DOHH2 (cell line): ENCODE data around the gene EYA4.

ENCODE experiments used
- H3F3A ChIP-seq: fragments of 200-600 bp; sonication (generic), shearing (Covaris generic); 2 replicates; pipeline ENCODE4 v1.6.0; 2016; ENCODE audit warnings: antibody characterized with exemption, mild to moderate bottlenecking; ENCODE audit not compliant: control insufficient read depth, insufficient read depth
- H3K27ac ChIP-seq: fragments of 200-600 bp; sonication (generic); 2 replicates; pipeline ENCODE4 v1.5.1; 2014; ENCODE audit warnings: low read depth, mild to moderate bottlenecking, low read length, moderate library complexity
- H3K27me3 ChIP-seq: fragments of 200-600 bp; sonication (generic); 2 replicates; pipeline ENCODE4 v1.6.1; 2014; ENCODE audit warnings: mild to moderate bottlenecking, low read length, mixed read lengths; ENCODE audit not compliant: control insufficient read depth
- H3K36me3 ChIP-seq: fragments of 200-600 bp; sonication (generic); 2 replicates; pipeline ENCODE4 v1.6.1; 2014; ENCODE audit warnings: mild to moderate bottlenecking, low read length, moderate library complexity, mixed read lengths; ENCODE audit not compliant: control insufficient read depth
- H3K4me1 ChIP-seq: fragments of 200-600 bp; sonication (generic); 2 replicates; pipeline ENCODE4 v1.6.1; 2014; ENCODE audit warnings: mild to moderate bottlenecking, low read length, mixed read lengths; ENCODE audit not compliant: control insufficient read depth
- H3K4me2 ChIP-seq: fragments of 200-600 bp; sonication (generic); 2 replicates; pipeline ENCODE4 v1.6.0; 2014; ENCODE audit warnings: mild to moderate bottlenecking, low read length, moderate library complexity
- H3K4me3 ChIP-seq: fragments of 200-600 bp; sonication (generic); 2 replicates; pipeline ENCODE4 v1.5.1; 2014; ENCODE audit warnings: mild to moderate bottlenecking, low read length, mixed read lengths
- H3K79me2 ChIP-seq: fragments of 200-600 bp; sonication (generic); 2 replicates; pipeline ENCODE4 v1.6.1; 2014; ENCODE audit warnings: mild to moderate bottlenecking, low read length, mixed read lengths; ENCODE audit not compliant: control insufficient read depth
- H3K9me2 ChIP-seq: fragments of 200-600 bp; sonication (generic); replicated peaks from 2 replicates; pipeline ENCODE4 v1.6.1; 2014; ENCODE audit warnings: mild to moderate bottlenecking, low read length, mixed read lengths; ENCODE audit not compliant: control insufficient read depth
- H3K9me3 ChIP-seq: fragments of 200-600 bp; sonication (generic); 2 replicates; pipeline ENCODE4 v1.6.1; 2014; ENCODE audit warnings: antibody characterized with exemption, low read length, mixed read lengths; ENCODE audit not compliant: control insufficient read depth, insufficient read depth
- H4K20me1 ChIP-seq: fragments of 200-600 bp; sonication (generic); 2 replicates; pipeline ENCODE4 v1.6.0; 2014; ENCODE audit warnings: low read depth, mild to moderate bottlenecking, antibody characterized with exemption, low read length, moderate library complexity; ENCODE audit not compliant: control insufficient read depth, insufficient read depth
- EZH2phosphoT487 ChIP-seq: fragments of 200-600 bp; sonication (generic); IDR thresholded peaks from 2 replicates; pipeline ENCODE4 v1.6.1; 2017; ENCODE audit warnings: borderline replicate concordance, mild to moderate bottlenecking, antibody characterized with exemption, low read length, moderate library complexity, mixed read lengths
- TF ChIP-seq, protein P1 (sequence below): fragments of 200-600 bp; sonication (generic); IDR thresholded peaks from one replicate; pipeline ENCODE4 v1.5.1; 2014; ENCODE audit warnings: antibody characterized with exemption, mild to moderate bottlenecking, low read depth, low read length; ENCODE audit not compliant: poor library complexity, severe bottlenecking

The EYA4 gene

DNA sequence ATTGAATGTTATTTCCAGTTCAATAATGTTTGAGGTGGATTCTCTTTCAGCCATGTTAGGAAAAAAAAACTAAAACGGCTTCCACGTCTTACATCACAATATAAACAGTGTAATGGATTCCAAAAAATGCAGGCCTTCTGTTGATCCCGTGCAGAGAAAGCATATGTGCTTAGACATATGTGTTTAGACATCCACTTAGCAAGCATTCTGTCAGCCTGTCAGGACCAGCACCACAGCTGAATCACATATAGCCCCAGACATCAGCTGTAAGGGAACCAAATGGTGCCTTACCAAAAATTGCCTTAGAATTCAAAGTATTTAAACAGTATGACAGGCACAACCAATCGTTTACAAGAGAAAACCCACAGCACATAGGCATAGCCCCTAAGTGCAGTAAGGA lies 304.9 kb downstream of the EYA4 start:
- Histone ChIP-seq H3K9me3 (no peaks in the 10 kb centered on the region), H3F3A (no peaks in the 10 kb centered on the region), H3K4me3 (no peak overlapping the region), H3K9me2 (no peaks in the 10 kb centered on the region), H3K79me2 (no peaks in the 10 kb centered on the region), H3K36me3 (no peaks in the 10 kb centered on the region), H3K4me2 (no peak overlapping the region), H3K4me1 (no peaks in the 10 kb centered on the region), H3K27me3 (no peaks in the 10 kb centered on the region; the same call in 1 of the 2 replicates), H4K20me1 (no peaks in the 10 kb centered on the region), H3K27ac (no peak overlapping the region)
- TF ChIP-seq, protein P1, sequence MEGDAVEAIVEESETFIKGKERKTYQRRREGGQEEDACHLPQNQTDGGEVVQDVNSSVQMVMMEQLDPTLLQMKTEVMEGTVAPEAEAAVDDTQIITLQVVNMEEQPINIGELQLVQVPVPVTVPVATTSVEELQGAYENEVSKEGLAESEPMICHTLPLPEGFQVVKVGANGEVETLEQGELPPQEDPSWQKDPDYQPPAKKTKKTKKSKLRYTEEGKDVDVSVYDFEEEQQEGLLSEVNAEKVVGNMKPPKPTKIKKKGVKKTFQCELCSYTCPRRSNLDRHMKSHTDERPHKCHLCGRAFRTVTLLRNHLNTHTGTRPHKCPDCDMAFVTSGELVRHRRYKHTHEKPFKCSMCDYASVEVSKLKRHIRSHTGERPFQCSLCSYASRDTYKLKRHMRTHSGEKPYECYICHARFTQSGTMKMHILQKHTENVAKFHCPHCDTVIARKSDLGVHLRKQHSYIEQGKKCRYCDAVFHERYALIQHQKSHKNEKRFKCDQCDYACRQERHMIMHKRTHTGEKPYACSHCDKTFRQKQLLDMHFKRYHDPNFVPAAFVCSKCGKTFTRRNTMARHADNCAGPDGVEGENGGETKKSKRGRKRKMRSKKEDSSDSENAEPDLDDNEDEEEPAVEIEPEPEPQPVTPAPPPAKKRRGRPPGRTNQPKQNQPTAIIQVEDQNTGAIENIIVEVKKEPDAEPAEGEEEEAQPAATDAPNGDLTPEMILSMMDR, result no peak
- TF ChIP-seq EZH2phosphoT487, result no peak

DNA sequence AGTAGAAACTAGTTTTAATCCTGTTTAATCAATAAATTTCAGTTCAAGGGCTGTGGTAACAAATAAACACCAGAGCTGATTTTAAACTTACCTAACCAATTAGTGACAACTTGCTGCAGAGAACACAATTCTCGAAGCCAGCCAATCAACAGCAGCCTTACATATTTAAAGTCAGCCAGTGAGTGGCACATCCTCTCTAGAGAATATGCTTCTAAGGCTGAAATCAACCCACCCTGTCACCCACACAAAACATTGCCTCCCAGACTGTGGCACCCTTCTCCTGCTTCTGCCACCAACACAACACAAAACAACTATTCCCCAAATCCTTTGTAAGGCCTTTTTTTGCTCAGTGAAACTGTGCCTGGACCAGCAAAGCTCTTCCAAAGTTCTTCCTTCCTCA lies 306.0 kb downstream of the EYA4 start:
- Histone ChIP-seq H3K9me3 (no peaks in the 10 kb centered on the region), H3K36me3 (no peaks in the 10 kb centered on the region), H3K27me3 (no peaks in the 10 kb centered on the region; the same call in 1 of the 2 replicates), H3K4me3 (no peak overlapping the region), H3K79me2 (no peaks in the 10 kb centered on the region), H4K20me1 (no peaks in the 10 kb centered on the region), H3K27ac (no peak overlapping the region), H3F3A (no peaks in the 10 kb centered on the region), H3K4me2 (no peak overlapping the region), H3K4me1 (no peaks in the 10 kb centered on the region), H3K9me2 (no peaks in the 10 kb centered on the region)
- TF ChIP-seq, protein P1, result no peak
- TF ChIP-seq EZH2phosphoT487, result no peak

DNA sequence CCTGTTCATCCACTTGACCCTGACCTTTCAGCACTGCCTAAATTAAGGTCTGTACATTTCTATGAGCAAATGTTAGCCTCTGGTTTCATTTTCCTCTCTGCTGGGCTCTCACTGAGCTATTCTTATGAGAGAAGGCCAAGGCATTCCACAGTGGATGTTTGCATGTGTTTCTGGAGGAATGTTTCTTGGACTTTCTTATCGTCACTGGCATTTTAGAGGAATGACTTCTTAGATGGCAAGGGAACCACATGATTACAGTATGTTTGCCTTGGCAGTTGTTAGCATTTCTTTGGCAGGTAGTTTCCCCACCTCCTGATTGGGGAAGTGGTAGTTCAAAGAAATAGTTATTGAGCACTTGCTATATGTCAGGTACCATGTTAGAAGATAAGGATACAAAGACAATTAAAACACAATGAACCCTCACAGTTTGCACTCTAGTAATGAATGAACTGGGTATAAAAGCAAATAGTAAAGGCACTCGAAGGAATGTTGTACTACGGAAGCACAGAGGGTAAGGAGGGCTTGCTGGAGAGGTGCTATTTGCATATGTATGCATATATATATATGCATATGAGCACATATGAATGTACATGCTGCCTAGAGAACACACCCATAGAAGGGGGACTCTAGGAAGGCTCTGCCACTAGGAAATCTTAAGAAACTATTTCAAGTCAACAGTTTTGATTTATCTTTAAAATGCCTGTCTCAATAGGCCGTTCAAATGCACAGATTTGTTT lies 307.4 kb downstream of the EYA4 start:
- Histone ChIP-seq H4K20me1 (no peaks in the 10 kb centered on the region), H3K27me3 (no peaks in the 10 kb centered on the region; the same call in 1 of the 2 replicates), H3K9me2 (no peaks in the 10 kb centered on the region), H3K79me2 (no peaks in the 10 kb centered on the region), H3K4me3 (no peak overlapping the region), H3K9me3 (no peaks in the 10 kb centered on the region), H3K4me1 (no peaks in the 10 kb centered on the region), H3K4me2 (no peak overlapping the region), H3F3A (no peaks in the 10 kb centered on the region), H3K27ac (no peak overlapping the region), H3K36me3 (no peaks in the 10 kb centered on the region)
- TF ChIP-seq EZH2phosphoT487, result no peak
- TF ChIP-seq, protein P1, result no peak
